Measurements from ENCODE around the gene RNASEH2A. TPM values are rescaled to one million over a fixed set of nuclear protein-coding genes. Genes with fewer than 3 reads are reported as not detected.

The RNASEH2A gene
- total RNA-seq, 2 experiments from 2014 or later: 54.8 to 55.6 TPM

DNA sequence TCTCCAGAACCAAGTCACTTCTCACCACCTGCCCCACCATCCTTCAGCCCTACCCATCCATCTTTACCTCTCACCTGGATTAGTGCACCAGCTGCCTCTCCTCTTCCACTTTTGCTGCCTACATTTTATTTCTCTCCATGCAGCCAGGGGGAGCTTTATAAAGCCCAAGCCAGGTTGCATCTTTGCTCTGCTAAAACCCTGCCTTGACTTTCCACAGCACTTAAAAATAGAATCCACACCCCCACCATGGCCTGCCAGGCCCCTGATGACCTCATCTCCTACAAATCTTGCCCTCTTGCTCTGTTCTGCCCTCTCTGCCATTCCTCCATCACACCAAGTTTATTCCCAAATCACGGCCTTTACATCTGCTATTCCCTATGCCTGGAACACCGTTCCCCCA is 32.8 kb upstream of the RNASEH2A start:
- no peak overlapping the region for H3K4me3 Mint-ChIP-seq
- H3K27me3 Mint-ChIP-seq (ENCODE audit: low read depth): no peaks in the 10 kb centered on the region
- intact Hi-C loops (cut with micrococcal nuclease): no loop called here
- CTCF ChIA-PET: interaction anchor here (7.4 to 8.8 kb wide), 2 partner anchors 11 to 23 kb away, joined by 105 to 303 read pairs; partner anchors contain the start of genes JUNB, PRDX2 and THSD8
- no peak for DNase-seq
- no peak overlapping the region for H3K27ac Mint-ChIP-seq
- peaks cover 13% of the 10 kb centered on the region for H3K4me1 Mint-ChIP-seq (ENCODE audit: low read depth)
- no peaks in the 10 kb centered on the region for H3K9me3 Mint-ChIP-seq
- H3K36me3 Mint-ChIP-seq (ENCODE audit: low read depth): no peaks in the 10 kb centered on the region

GRCh38 chr19:12774588-12775555 is 31.5 kb upstream of the RNASEH2A start, which contains the start of gene HOOK2:
HOOK2 (minus strand) TSS chr19:12775552; CDS start chr19:12775449, 103 bp downstream.
- intact Hi-C loops (cut with micrococcal nuclease): loop anchor here (1.0 kb wide), 1 partner anchor 65 kb away; no protein-coding TSS in a partner anchor
- no peaks in the 10 kb centered on the region for H3K9me3 Mint-ChIP-seq
- H3K4me3 Mint-ChIP-seq: peak within 1 kb of the TSS; percentile 74
- H3K27me3 Mint-ChIP-seq (ENCODE audit: low read depth): no peaks in the 10 kb centered on the region
- no peaks in the 10 kb centered on the region for H3K36me3 Mint-ChIP-seq (ENCODE audit: low read depth)
- CTCF ChIA-PET: interaction anchor here (0.6 to 8.8 kb wide), 4 partner anchors 12 to 136 kb away, joined by 3 to 303 read pairs (median 55); partner anchors contain the start of genes JUNB, PRDX2 and THSD8
- peak; percentile 34 for DNase-seq
- H3K4me1 Mint-ChIP-seq (ENCODE audit: low read depth): peaks cover 24% of the 10 kb centered on the region
- H3K27ac Mint-ChIP-seq: peak within 1 kb of the TSS; percentile 56

GRCh38 chr19:12777217-12778016 is 29.0 kb upstream of the RNASEH2A start:
- intact Hi-C loops (cut with micrococcal nuclease): loop anchor here (1.0 kb wide), 1 partner anchor 19 kb away; no protein-coding TSS in a partner anchor
- H3K27ac Mint-ChIP-seq: peak overlapping the region; percentile 82
- H3K4me1 Mint-ChIP-seq (ENCODE audit: low read depth): peaks cover 30% of the 10 kb centered on the region
- H3K27me3 Mint-ChIP-seq (ENCODE audit: low read depth): no peaks in the 10 kb centered on the region
- H3K9me3 Mint-ChIP-seq: no peaks in the 10 kb centered on the region
- no peaks in the 10 kb centered on the region for H3K36me3 Mint-ChIP-seq (ENCODE audit: low read depth)
- H3K4me3 Mint-ChIP-seq: peak overlapping the region; percentile 72
- peak; percentile 85 for DNase-seq
- CTCF ChIA-PET: interaction anchor here (0.6 to 8.8 kb wide), 8 partner anchors 10 to 1409 kb away, joined by 3 to 303 read pairs (median 12); partner anchors contain the start of genes JUNB, PRDX2 and THSD8

- H3K9me3 Mint-ChIP-seq: no peaks in the 10 kb centered on the region
- peaks cover 31% of the 10 kb centered on the region for H3K4me1 Mint-ChIP-seq (ENCODE audit: low read depth)
- H3K36me3 Mint-ChIP-seq (ENCODE audit: low read depth): no peaks in the 10 kb centered on the region
- intact Hi-C loops (cut with micrococcal nuclease): no loop called here
- CTCF ChIA-PET: interaction anchor here (3.7 to 8.8 kb wide), 4 partner anchors 9 to 69 kb away, joined by 18 to 303 read pairs (median 70); partner anchors contain the start of genes JUNB, PRDX2 and THSD8
- peak; percentile 63 for DNase-seq
- H3K4me3 Mint-ChIP-seq: peak overlapping the region; percentile 72
- peak overlapping the region; percentile 82 for H3K27ac Mint-ChIP-seq
- no peaks in the 10 kb centered on the region for H3K27me3 Mint-ChIP-seq (ENCODE audit: low read depth)
Measured at GRCh38 chr19:12778017-12778904, 28.1 kb upstream of the RNASEH2A start.

DNA sequence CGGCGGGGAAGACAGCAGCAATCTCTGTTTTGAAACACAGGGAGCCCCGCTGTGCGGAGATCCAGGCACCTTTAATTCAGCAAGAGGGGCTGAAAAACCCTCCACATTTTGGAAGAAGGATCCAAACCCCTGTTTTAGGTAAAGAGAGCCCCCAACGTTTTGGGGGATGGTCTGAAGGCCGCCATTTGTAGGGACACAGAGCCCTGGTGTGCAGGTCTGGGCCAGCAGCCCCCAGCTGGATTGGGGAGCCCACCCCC is 27.6 kb upstream of the RNASEH2A start:
- H3K4me3 Mint-ChIP-seq: peak overlapping the region; percentile 72
- no peaks in the 10 kb centered on the region for H3K36me3 Mint-ChIP-seq (ENCODE audit: low read depth)
- CTCF ChIA-PET: interaction anchor here (3.7 to 8.8 kb wide), 4 partner anchors 9 to 69 kb away, joined by 18 to 303 read pairs (median 70); partner anchors contain the start of genes JUNB, PRDX2 and THSD8
- H3K4me1 Mint-ChIP-seq (ENCODE audit: low read depth): peaks cover 35% of the 10 kb centered on the region
- H3K27ac Mint-ChIP-seq: peak overlapping the region; percentile 82
- no peaks in the 10 kb centered on the region for H3K9me3 Mint-ChIP-seq
- no peaks in the 10 kb centered on the region for H3K27me3 Mint-ChIP-seq (ENCODE audit: low read depth)
- intact Hi-C loops (cut with micrococcal nuclease): no loop called here
- DNase-seq: no peak

GRCh38 chr19:12779162-12779993 is 27.0 kb upstream of the RNASEH2A start:
- H3K36me3 Mint-ChIP-seq (ENCODE audit: low read depth): no peaks in the 10 kb centered on the region
- peak overlapping the region; percentile 82 for H3K27ac Mint-ChIP-seq
- CTCF ChIA-PET: interaction anchor here (3.7 to 8.8 kb wide), 4 partner anchors 8 to 68 kb away, joined by 18 to 303 read pairs (median 70); partner anchors contain the start of genes JUNB, PRDX2 and THSD8
- H3K9me3 Mint-ChIP-seq: no peaks in the 10 kb centered on the region
- intact Hi-C loops (cut with micrococcal nuclease): no loop called here
- peak overlapping the region; percentile 72 for H3K4me3 Mint-ChIP-seq
- H3K27me3 Mint-ChIP-seq (ENCODE audit: low read depth): no peaks in the 10 kb centered on the region
- H3K4me1 Mint-ChIP-seq (ENCODE audit: low read depth): peaks cover 35% of the 10 kb centered on the region
- DNase-seq: peak; percentile 23

DNA sequence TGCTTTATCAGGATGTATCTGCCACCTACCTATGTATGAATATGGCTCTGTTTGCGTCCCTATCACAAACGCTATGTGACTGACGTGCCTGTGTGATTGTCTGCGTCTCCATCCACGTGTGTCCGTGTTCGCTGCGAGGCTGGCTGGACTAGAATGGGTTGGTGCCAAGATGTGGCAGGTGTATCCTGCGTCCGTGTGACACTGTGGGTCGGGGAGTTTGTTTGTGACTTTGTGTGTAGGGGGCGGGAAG is 24.3 kb upstream of the RNASEH2A start:
- H3K4me3 Mint-ChIP-seq: peak overlapping the region; percentile 74
- no peak for DNase-seq
- H3K4me1 Mint-ChIP-seq (ENCODE audit: low read depth): peaks cover 36% of the 10 kb centered on the region
- intact Hi-C loops (cut with micrococcal nuclease): loop anchor here (1.0 to 10.0 kb wide), 4 partner anchors 9 to 1063 kb away; partner anchors contain the start of genes CALR, JUNB and LYL1
- no peaks in the 10 kb centered on the region for H3K36me3 Mint-ChIP-seq (ENCODE audit: low read depth)
- no peaks in the 10 kb centered on the region for H3K9me3 Mint-ChIP-seq
- H3K27ac Mint-ChIP-seq: peak overlapping the region; percentile 93
- CTCF ChIA-PET: interaction anchor here (1.4 to 3.1 kb wide), 3 partner anchors 12 to 22 kb away, joined by 3 to 40 read pairs (median 4); partner anchors contain the start of gene JUNB
- no peaks in the 10 kb centered on the region for H3K27me3 Mint-ChIP-seq (ENCODE audit: low read depth)

DNA sequence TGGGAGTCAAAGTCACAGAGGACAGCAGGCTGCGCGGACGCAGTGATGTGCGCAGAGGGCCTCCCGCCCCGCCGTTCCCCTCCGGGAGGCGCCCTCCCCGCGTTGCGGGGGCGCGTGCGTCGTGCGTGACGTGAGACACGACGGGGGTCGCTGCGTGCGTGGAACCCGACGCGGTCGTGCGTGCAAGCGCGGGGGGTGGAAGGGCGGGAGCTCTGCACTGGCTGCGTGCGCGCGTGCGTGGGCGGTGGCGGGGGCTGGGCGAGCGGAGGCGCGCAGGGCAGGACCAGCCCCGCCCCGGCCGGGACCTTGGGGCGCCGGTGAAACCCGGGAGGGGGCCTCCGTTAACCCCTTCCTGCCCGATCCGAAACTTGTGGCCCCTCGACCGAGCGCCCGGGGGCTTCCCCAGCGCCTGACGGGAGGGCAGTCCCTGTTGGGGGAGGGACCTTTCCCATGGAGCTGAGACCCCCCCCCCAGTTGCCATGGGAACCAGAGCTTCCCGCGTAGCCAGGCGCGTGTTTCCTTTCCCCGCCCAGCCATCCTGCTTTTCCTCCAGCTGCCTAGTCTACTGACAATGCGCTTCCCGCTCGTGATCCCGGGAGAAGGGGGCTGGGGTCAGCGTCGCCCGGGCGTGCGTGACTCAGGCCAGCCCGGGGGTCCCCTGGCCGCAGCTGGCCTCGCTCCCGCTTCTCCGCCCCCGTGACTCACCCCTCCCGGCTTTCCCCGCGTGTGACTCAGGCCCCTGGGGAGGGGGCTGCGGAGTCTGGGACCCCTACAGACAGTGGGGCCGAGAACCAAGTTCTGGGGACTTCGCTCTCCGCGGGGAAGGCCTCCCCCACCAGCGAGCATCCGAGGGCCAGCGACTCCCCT is 23.7 kb upstream of the RNASEH2A start:
- peaks cover 32% of the 10 kb centered on the region for H3K4me1 Mint-ChIP-seq (ENCODE audit: low read depth)
- peak overlapping the region; percentile 74 for H3K4me3 Mint-ChIP-seq
- H3K27ac Mint-ChIP-seq: peak overlapping the region; percentile 93
- H3K27me3 Mint-ChIP-seq (ENCODE audit: low read depth): no peaks in the 10 kb centered on the region
- CTCF ChIA-PET: interaction anchor here (1.4 to 3.1 kb wide), 3 partner anchors 11 to 23 kb away, joined by 3 to 40 read pairs (median 4); partner anchors contain the start of gene JUNB
- intact Hi-C loops (cut with micrococcal nuclease): loop anchor here (1.0 to 10.0 kb wide), 4 partner anchors 9 to 1062 kb away; partner anchors contain the start of genes CALR, JUNB and LYL1
- H3K36me3 Mint-ChIP-seq (ENCODE audit: low read depth): no peaks in the 10 kb centered on the region
- peak; percentile 93 for DNase-seq
- H3K9me3 Mint-ChIP-seq: no peaks in the 10 kb centered on the region

GRCh38 chr19:12783291-12783848 is 23.0 kb upstream of the RNASEH2A start:
- Mint-ChIP-seq H3K27me3 (ENCODE audit: low read depth) (no peaks in the 10 kb centered on the region), H3K9me3 (no peaks in the 10 kb centered on the region), H3K36me3 (ENCODE audit: low read depth) (no peaks in the 10 kb centered on the region), H3K27ac (peak overlapping the region; percentile 77), H3K4me1 (ENCODE audit: low read depth) (peaks cover 33% of the 10 kb centered on the region), H3K4me3 (peak overlapping the region; percentile 48)
- intact Hi-C loops (cut with micrococcal nuclease): loop anchor here (2.0 to 10.0 kb wide), 3 partner anchors 155 to 1061 kb away; partner anchors contain the start of genes CALR and LYL1
- CTCF ChIA-PET: interaction anchor here (1.4 to 3.1 kb wide), 2 partner anchors 11 to 23 kb away, joined by 4 to 40 read pairs; partner anchors contain the start of gene JUNB
- peak; percentile 90 for DNase-seq

Measured in activated naive CD4-positive, alpha-beta T cell treated with anti-CD3 and anti-CD28 coated beads for 36 hours (primary cell).